GM19467 (cell line): ENCODE data around the gene ONECUT3.

Experiments used
- ATAC-seq: cut with Tn5 transposase; IDR thresholded peaks from one replicate; pipeline ENCODE4 v1.9.1; 2021; ENCODE audit warnings: mild to moderate bottlenecking, moderate library complexity; ENCODE audit not compliant: unreplicated experiment

ONECUT3 gene

GRCh38 chr19:1739960-1740629 is 13.2 kb upstream of the ONECUT3 start:
- ATAC-seq: no peak

DNA sequence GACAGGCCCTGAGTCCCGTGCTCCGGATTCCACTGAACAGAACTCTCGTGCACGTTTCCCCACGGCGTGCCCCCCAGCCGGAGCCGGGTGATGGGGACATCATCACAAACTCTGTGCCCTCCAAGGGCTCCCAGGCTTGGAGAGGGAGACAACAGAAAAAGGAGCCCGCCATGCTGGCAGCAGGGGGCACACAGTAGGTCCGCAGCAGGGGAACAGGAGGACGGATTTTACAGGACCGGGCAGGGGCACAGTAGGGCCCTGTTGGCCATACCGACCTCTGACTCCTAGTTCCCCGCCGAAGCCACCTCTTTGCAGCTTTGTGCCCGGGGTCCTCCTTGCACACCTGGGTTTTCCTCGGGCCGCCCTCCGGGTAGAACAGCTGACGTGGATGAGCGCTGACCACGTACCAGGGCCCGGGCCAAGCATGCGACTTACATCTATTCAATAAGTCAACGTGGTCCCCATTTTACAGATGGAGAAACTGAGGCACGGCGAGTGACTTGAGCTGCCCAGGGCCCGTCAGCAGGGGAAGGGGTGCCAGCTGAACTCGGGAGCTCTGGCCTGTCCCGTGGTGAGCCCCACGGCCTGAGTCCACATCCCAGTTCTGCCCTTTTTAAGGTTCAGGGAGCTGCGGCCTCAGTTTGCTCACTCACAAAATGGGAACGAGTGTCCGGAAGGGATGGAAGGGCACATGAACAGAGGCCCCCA is 10.2 kb upstream of the ONECUT3 start:
- no peak for ATAC-seq

DNA sequence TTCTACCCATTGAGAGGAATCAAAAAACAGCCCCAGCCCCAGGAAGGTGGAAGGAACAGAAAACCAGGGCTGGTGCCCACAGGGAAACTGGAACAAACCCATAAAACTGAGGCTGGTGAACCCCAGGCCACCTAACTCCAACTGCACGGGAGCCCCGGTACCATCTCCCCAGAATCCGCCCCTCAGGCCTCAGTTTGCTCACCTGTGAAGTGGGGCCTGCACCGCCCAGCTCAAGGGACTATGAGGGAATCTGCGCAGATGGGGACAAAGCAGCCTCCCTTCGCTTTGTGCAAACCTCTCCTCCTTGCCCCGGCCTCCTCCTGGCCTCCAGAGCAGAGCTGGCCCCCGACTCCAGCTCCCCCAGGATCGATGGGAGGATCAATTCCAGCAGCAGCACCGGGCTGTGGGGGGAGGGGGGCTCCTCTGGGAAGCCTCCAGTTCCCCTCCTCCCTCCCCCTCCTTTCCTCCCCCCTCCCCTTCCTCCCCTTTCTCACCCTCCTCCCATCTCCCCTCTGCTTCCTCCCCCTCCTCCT is 9.1 kb upstream of the ONECUT3 start:
- no peak for ATAC-seq

GRCh38 chr19:1744822-1745563 is 8.3 kb upstream of the ONECUT3 start:
- no peak for ATAC-seq

- no peak for ATAC-seq
These were observed 7.7 kb upstream of the ONECUT3 start for GRCh38 chr19:1745589-1746031.

DNA sequence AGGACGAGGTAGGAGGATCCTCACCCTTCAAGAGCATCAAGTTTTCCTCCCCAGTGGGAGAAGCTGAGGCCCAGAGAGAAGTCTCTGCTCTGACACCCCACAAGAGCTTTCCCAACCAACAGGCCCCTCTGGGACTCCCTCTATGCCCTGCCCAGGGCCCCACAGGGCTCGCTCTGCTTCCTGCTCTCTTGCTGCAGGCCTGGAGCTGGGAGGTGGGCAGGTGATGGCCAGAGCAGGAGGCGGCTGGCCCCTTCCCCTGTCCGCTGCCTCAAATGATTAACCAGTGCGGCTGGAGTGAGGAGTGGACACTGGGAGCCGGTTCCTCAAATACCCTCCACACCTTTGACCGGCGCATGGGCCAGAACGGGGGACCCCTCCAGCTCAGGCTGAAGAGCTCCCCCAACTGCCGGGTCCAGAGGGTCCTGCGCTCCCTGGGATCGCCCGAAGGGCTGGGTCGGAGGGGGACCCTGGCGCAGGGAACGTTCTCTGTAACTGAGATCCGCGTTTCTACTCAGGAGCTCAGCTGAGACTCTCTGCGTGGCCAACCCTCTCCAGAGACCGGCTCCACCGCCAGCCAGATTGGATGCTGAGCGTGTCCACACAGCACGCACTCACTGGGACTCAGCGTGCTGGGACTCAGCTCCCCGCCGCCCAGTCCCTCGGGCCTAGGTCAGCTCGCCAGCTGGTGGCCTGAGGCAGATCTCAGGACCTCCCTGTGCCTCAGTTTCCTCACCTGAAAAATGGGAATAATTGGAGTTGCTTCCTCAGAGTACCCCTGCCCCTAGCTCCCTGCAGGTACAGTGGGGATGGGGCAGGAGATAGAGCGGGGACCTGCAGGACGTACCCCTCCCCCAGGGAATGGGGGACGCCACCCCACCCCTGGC is 6.7 kb upstream of the ONECUT3 start:
- no peak for ATAC-seq

GRCh38 chr19:1747285-1748114 is 5.8 kb upstream of the ONECUT3 start:
- ATAC-seq: no peak

DNA sequence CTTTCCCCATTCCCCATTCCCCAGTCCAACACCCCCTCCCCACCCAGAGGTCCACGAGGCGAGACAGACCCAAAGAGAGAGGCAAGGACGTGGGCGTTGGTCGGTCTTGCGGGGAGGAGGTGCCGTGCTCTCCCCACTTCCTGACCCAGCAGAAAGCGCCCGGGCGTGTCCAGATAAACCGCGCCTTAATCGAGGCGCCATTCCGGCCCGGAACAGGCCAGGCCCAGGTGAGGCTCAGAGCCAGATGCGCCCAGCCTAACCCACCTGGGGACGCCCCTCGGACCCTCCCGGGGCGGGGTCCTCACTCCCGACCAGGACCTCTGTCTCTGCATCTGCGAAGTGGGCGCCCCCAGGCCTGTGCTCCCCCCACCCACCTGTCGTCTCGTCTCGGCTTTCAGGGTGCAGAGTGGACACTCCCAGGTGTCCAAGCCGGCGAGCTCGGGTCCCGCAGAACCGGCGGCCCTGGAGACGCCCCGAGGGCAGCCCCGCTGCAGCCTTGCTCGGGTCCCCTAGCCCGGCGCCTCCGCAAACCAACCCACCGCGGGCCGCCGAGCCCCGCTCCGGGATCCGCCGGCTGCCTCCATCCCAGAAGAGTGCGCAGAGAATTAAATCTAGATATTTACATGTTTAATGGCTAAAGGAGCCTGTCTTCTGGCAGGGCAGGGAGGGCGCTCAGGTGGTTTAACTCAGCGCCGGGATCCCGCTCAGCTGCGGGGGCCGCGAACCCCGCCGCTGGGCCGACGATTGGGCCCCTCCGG is 5.0 kb upstream of the ONECUT3 start:
- no peak for ATAC-seq

GRCh38 chr19:1748873-1749341 is 4.4 kb upstream of the ONECUT3 start:
- no peak for ATAC-seq

GRCh38 chr19:1749373-1750342 is 3.6 kb upstream of the ONECUT3 start:
- ATAC-seq: no peak

DNA sequence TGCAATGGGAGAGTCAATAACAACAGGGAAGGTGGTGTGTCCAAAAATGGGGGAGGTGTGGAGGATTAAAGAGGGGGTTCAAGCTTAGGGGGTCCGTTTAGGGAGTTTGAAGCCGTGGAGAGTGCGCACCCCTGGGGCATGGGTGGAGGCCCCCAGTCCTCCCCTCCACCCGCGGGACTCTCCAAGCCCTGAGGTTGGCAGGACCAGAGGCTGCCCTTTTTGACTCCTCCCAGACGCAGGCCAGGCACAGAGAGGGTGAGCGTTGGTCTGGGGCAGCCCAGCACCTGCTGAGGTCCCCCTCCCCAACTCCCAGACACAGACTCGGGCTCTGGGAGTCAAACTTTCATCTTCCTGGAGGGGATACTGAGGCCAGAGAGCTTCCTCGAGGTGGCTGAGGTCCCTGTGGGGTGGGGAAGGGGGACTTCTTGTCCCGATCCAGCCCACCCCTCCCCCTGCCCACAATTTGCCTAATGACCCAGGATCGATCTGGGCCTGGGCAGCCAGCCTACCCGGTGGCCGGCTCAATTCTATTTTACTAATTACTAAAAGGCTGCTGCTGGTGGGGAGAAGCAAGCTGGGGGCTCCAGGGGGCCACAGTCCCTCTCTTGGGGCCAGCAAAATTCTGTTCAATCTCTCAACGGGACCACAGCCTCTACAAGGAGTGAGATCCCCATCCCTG is 2.8 kb upstream of the ONECUT3 start:
- ATAC-seq: no peak

DNA sequence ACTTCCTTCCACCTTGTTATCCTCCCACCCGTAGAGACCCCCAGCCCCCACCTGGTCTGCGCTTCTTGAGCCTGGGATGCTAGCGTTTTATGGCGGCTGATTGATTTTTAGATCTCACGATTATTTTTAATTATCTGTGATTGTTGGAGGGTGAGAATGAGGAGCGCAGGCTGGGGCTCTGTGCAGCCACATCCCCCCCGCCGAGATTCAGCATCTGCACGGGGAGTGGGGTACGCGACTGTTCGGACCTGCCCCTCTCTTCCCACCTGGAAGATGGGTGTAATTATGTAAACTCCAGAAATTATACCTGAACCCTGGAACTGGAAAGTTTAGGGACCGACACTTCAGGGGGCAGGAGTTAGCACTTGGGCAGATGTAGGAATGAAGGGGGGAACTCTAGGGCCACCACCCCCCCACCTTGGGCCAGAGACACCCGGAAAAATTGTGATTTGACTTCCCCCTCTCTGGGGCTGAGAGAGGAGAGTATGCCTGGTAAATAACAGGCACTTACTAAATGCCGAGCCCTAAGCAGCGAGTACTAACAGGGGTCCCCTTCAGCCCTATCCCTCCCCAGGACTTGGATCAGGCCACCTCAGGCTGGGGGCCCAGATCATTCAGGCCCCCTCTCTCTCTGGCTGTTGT is 1.8 kb upstream of the ONECUT3 start:
- ATAC-seq: no peak

DNA sequence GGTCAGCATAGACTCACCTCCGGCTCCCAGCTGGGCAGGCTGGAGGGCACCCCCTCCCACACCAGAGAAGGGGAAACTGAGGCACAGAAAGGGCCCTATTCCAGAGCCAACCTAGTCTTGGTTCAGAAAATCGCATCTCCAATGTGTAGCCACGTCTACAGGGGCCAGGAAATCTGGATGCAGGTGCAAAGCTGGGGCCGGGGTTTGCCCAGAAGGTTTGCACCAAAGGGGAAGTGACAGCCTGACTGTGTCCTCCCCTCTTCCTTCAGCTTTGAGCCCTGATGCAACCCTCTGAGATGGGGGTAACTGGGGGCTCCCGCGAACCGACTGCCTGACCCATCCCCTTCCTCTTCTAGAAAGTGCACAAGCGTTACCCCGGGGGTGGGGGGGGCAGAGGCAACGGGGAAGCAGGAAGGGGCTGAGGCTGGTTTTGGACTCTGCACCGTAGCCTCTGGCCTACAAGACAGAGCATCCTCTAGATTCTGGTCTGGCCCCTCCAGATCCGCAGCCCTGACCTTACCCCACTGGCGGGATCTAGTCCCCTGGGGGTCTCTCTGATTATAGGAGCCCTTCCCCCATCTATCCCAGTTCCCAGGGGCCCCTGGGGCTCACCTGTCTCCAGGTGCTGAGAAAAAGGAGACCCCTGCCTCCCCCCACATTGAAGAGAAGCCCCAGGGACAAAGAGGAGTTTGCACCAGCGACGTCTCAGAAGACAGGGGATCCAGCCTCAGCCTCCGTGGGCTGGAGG is 1.1 kb upstream of the ONECUT3 start:
- no peak for ATAC-seq

GRCh38 chr19:1754018-1754635 is 821 bp downstream of the ONECUT3 start:
- no peak for ATAC-seq

- ATAC-seq: no peak
These were observed 1.5 kb downstream of the ONECUT3 start for GRCh38 chr19:1754636-1755466.
